GM18861 (cell line): ENCODE results near the gene CCDC85A.
A peak's percentile ranks its signal among the peaks of the same experiment; 100 is the strongest.

ENCODE experiments used
- ATAC-seq: cut with Tn5 transposase; IDR thresholded peaks from one replicate; pipeline ENCODE4 v1.9.1; 2021; ENCODE audit not compliant: unreplicated experiment

Gene CCDC85A

DNA sequence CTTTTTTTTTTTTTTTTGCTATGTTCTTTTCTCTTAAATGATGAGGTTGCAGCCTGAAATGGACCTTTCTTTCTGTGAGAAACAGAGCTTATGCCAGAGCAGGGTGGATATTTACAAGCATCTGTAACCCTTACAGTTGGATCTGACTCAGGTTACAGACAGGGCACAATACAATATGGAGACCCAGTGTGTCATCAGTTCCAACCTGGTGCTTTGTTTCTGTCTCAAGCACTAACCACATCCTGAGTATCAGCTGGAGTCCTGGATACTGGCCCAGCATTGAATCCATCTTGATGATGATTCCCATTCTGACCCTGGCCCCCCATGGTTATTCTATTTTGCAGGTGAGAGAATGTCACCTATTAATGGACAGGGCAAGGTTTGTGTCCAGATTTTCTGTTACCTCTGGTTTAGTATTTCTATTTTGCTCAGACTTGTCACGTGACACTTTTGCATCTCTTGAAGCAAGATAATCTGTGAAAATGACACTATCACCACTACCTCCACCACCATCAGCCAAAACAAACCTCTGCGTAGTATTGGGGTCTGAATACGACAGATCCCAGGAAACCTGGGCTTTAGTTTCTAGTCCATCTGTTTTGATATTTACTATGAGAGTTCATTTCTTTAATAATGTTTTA lies 174.0 kb downstream of the CCDC85A start:
- ATAC-seq: no peak

DNA sequence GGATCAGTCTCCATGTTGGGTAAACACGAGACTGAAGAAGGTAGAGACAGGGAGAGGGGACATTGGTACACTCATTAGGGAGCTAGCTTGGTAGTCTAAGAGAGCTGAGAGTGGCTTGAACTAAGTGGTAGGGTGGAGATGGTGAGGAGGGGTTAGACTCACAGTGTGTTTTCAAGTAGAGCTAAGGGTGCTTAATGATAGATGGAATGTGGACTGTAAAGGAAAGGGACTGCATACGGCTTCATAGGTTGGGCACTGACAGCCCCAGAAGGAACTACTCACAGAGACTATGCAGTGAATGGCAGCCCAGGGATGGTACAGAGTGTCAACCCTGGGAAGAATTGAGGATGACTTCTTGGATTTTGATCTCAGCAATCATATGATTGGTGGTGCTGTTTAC lies 178.1 kb downstream of the CCDC85A start:
- ATAC-seq: no peak

DNA sequence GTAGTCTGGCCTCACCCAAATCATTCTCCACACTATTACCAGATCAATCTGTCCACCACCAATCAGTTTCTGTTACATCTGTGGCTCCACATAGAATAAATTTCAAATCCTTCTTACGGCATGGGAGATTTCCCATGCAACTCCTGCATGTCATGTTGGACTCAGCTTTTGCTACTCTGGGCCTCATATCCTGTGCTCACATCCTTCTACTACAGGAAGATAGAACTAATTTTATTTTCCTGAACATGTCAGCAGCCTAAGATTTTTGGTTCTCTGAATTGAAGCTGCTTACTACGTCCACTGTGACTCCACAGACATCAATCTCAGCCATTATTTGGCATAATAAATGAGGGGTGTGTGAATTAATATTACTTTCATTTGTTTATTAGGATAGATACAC lies 181.1 kb downstream of the CCDC85A start:
- no peak for ATAC-seq

DNA sequence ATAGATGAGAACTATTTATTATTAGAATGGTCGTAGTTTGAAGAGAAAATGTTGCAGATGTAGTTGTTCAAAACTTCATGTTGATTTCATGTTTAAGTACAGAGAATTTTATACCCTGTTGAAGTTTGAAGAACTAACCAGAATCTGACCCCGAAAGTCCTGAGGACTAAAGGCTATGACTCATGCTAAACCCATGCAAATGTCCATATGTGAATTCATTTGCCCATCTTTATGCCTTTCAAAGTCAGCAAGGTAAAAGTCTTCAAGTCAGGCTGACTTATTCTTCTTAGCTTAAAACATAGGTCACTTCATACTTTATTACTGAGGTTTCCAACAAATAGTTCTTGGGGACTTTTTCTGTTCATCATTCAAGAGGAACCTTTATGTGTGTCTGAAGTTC lies 185.5 kb downstream of the CCDC85A start:
- ATAC-seq: no peak

DNA sequence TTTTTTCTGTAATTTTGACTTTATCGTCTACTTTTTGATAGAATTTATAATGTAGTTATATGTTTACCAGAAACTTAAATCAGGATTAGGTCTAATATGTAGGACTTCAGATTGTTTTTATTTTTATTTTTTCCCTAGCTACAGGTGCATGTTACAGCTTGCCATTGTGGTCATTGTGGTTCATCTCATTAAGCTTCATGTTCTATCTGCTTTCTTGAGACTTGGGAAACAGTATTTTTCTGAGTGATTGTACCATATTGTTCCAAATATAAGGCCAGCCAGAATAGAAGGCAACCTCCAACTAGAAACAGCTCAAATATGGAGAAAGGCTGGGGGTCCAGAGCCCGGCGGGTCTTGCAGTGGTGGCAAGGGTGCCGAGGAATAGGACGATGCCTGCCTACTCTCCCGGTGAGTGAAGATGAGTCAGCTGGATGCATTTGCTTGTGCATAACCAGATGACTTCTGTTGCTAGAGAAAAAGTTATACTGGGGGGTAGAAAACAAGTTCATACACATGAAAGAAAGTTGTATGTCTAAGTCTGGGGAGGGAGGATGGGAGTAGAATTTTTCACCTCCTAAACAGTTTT lies 188.4 kb downstream of the CCDC85A start:
- ATAC-seq: no peak

DNA sequence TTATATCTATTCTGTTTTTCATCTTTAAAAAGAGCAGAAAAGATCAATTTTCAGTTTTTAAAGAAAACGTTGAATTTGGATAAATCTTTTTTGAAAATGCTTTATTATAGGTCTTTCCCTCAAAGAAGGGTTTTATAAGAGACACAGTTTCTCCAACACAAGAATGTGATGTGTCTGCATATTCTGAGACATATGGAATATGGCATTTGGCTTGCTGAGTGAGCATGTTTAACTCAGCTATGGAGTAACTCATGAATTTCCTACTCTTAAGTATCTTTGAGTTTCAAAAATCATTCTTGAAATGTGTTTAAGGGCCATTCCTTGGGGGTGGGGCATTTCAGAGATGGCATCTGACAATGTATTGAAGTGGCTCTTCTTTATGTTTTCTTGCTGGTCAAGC lies 191.5 kb downstream of the CCDC85A start:
- no peak for ATAC-seq

DNA sequence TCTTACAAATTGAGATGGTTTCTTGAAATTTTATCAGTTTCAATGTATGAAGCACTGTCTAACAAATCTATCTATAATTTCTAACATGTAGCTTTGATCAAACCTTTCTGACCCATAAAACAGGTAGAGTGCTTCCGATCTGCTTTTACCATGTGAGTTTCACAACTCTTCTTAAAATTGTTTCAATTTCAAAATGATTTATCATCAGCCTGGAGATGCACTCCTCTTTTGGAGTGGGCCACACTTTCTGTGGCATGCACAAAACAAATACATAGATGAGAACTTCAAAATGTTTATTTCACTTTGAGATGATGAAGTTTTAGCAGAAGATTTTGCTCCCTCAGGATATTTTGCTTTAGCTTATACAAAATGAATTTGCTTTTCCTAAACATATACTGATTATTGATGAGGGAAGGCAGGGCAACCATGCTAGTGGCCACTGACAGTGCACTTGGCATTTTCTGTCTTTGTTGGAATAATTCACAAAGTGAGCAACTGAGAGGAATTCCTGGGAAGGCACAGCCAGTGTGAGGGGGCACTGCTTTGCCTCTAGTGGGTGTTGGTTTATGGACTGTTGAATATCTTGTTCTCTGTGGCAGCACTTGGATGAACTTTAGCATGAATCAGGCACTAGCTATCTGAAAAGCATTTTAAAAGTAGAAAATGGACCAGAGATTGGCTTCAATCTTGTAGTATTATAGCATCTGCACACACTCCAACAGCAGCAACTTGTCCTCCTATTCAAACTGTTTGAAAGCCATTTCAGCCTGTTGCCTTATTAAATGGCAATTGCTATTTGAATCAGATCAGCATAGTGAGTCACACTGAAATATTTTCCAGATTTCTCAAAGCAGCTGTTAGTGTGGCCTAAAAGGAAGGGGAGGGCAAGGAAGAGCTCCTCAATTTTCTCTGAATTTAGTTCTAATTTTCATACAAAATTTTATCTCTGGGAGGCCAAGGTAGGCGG lies 193.2 kb downstream of the CCDC85A start:
- no peak for ATAC-seq

DNA sequence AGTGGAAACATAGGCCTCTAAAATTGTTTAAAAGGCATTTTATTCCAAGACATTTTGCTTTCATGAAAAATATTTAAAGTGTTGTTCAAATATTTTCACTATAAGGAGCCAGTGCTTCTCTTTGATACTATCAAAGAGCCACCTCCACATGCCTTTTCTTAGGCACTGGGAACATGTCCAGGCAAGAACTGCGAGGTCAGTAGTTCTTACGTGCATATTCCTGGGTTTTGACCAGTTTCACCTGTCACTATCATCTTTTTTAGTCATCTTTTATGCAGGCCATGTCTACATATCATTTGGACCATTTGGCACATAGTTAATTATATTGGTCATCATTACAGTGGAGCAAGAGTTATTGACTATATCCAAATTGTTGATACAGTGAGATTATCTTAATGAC lies 195.3 kb downstream of the CCDC85A start:
- no peak for ATAC-seq

DNA sequence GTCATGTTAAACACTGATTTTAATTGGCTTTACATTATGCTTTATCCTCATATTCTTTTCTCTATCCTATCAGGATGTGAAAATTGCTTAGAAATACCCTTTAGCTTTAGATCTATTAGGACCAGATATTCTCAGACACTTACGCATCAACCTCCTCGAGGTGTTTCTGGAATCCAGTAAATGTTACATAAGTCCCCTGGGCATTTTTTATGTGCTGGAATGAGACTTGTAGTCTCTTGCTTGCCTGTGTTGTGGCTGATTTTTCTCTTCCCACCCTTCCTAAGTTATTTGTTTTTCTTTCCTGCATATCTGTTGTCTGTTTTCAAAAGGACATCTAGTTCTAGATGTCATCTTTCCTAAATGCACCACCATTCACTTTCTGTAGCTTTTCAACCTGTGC lies 197.1 kb downstream of the CCDC85A start:
- no peak for ATAC-seq

DNA sequence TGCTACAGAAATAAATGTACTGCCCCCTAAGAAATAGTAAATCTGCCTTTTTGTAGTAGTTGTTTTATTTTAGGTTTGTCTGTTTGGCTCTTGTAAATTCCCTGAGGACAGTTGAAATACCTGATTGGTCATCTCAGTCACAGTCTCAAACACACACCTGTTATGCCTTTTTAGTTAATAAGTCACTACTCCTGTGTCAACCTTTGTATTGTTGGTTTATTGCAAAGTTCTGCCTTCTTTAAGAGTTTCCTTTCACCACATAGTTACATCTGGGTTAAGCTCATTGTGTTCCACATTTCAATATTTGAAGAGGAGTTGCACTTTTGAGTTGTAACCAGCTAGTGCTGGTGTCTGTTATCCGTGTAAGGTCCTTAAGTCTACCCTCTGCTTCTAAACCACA lies 198.7 kb downstream of the CCDC85A start:
- ATAC-seq: no peak

DNA sequence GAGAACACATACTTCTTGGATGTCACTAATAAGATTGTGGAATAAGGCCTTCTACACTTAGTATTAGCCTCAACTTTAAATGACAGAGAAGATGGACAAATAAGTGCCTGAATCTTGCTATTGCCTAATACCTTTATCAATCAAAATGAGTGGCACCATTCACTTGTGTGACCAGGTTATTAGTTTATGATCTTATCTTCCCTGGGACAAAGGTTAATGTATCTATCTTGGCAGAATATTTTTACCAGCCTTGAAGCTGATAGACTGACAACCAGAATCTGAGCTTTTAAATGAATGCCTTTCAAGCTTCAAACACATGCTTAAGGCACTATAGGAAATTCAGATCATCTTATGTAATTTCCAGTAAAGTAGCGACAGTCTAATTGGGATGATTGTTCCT lies 202.9 kb downstream of the CCDC85A start:
- ATAC-seq: no peak

DNA sequence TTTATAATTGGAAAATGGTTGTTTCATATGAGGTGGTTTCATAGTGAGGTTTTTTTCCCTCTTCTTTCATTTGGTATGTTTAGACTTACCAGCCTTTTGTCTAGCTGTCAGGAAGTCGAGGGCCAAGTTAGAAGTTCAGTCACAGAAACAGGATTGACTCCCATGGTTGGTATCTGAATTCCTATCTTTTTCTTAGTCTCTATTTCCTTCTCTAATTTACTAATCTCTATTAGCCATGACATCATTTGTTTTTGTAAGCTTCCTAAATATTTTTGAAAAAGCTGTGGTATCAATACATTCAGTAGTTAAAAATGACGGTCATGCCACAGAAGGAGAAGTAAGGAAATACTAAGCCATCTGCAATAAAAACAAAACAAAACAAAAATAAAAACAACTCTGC lies 206.9 kb downstream of the CCDC85A start:
- no peak for ATAC-seq

DNA sequence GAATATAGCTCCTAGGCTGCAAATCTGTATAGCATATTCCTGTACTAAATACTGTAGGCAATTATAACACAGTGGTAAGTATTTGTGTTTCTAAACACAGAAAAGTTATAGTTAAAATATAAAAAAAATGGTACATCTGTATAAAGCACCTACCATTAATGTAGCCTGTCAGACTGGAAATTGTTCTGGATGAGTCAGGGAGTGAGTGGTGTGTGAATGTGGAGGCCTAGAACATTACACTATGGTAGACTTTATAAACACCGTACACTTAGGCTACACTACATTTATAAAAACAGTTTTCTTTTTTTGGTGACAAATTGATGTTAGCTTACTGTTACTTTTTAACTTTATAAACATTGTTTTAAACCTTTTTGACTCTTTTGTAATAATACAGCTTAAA lies 226.3 kb downstream of the CCDC85A start:
- no peak for ATAC-seq

DNA sequence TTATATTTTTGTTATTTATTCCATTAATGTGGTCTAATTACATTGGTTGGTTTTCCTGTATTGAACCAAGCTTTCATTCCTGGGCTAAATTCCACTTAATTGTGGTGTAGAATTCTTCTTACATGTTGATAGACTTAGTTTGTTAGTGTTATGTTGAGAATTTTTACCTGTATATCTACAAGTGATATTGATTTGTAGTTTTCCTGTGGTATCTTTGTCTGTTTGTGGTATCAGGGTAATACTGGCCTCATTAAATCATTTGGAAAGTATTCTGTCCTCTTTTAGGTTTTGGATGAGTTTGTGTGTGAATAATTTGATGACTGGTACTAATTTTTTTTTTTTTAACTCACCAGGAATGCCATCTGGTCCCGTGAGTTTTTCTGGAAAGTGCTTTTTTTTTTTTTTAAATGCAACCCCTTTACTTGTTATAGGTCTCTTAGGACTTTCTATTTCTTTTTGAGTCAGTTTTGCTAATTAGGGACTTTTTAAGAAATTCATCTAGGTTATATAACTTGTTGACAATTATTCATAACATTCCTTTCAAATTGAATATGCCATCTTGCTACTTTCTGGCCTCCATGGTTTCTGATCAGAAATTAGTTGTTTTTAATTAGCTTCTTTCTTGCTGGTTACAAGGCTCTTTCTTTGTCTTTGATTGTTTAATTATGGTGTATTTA lies 232.8 kb downstream of the CCDC85A start:
- ATAC-seq: peak; percentile 82
